ENCODE measurements around the gene PTRHD1. TPM values are rescaled to one million over a fixed set of nuclear protein-coding genes. Genes with fewer than 3 reads are reported as not detected.
"Not testable (repeated sequence)": the region's sequence is repeated elsewhere in the genome, so short reads cannot be mapped to it uniquely, and the experiment has no call there.

PTRHD1 gene
- total RNA-seq, 4 donors from 2014 or later = 30.6 to 50.9 (median 40.5) TPM

- H3K27me3 ChIP-seq = no peaks in the 10 kb centered on the region
- in situ Hi-C loops (cut with MboI; ENCODE audit: low pct_ligation_motif_present in 1 of 4, low pct_unique_long_range_greater_than_20kb in 1 of 4, low sequenced_read_pairs in 3 of 4) = no loop called here
- 92% methylated on average over 8 of the region's 9 CpGs; no CpG with 5 or more reads in 1 of the 2 donors for WGBS, 2 donors (ENCODE audit: low coverage in 1 of 2)
- TF ChIP-seq CTCF (IDR thresholded peaks at IDR 0.05) = no peak
- TF ChIP-seq EP300 (IDR thresholded peaks at IDR 0.05; ENCODE audit: low read depth) = no peak
- no peak for TF ChIP-seq POLR2AphosphoS5 (IDR thresholded peaks at IDR 0.05)
- TF ChIP-seq POLR2A (IDR thresholded peaks at IDR 0.05) = no peak
- H3K4me3 ChIP-seq = no peak overlapping the region
- DNase-seq = no peak
- H3K36me3 ChIP-seq = no peaks in the 10 kb centered on the region
- no peak overlapping the region for H3K27ac ChIP-seq
- H3K9me3 ChIP-seq = no peaks in the 10 kb centered on the region
- intact Hi-C loops (cut with DNase I; ENCODE audit: low total_unique reads) = no loop called here
- H3K4me1 ChIP-seq = no peaks in the 10 kb centered on the region
These were observed 43.5 kb upstream of the PTRHD1 start for GRCh38 chr2:24836706-24837105.

- Histone ChIP-seq H3K4me3 (no peak overlapping the region), H3K4me1 (no peaks in the 10 kb centered on the region), H3K9me3 (no peaks in the 10 kb centered on the region), H3K27me3 (no peaks in the 10 kb centered on the region), H3K36me3 (no peaks in the 10 kb centered on the region), H3K27ac (no peak overlapping the region)
- in situ Hi-C loops (cut with MboI; ENCODE audit: low pct_ligation_motif_present in 1 of 4, low pct_unique_long_range_greater_than_20kb in 1 of 4, low sequenced_read_pairs in 3 of 4) (no loop called here), intact Hi-C loops (cut with DNase I; ENCODE audit: low total_unique reads) (no loop called here)
- DNase-seq = no peak
- WGBS, 2 donors (ENCODE audit: low coverage in 1 of 2) = 98 to 100% methylated on average over 1 to 8 of the region's 8 CpGs
- TF ChIP-seq CTCF (IDR thresholded peaks at IDR 0.05) = no peak
- no peak for TF ChIP-seq EP300 (IDR thresholded peaks at IDR 0.05; ENCODE audit: low read depth)
- TF ChIP-seq POLR2AphosphoS5 (IDR thresholded peaks at IDR 0.05) = no peak
- no peak for TF ChIP-seq POLR2A (IDR thresholded peaks at IDR 0.05)
These were observed 43.0 kb upstream of the PTRHD1 start for GRCh38 chr2:24836206-24836605.

GRCh38 chr2:24835411-24835810, 42.2 kb upstream of the PTRHD1 start:
- H3K27me3 ChIP-seq; DNase-seq; H3K27ac ChIP-seq; H3K4me3 ChIP-seq; H3K36me3 ChIP-seq; intact Hi-C loops (cut with DNase I; ENCODE audit: low total_unique reads); in situ Hi-C loops (cut with MboI; ENCODE audit: low pct_ligation_motif_present in 1 of 4, low pct_unique_long_range_greater_than_20kb in 1 of 4, low sequenced_read_pairs in 3 of 4); H3K4me1 ChIP-seq; H3K9me3 ChIP-seq: not testable (repeated sequence)
- 92% methylated on average over 8 of the region's 8 CpGs; no CpG with 5 or more reads in 1 of the 2 donors for WGBS, 2 donors (ENCODE audit: low coverage in 1 of 2)

- intact Hi-C loops (cut with DNase I; ENCODE audit: low total_unique reads) = no loop called here
- no peaks in the 10 kb centered on the region for H3K9me3 ChIP-seq
- H3K4me3 ChIP-seq = no peak overlapping the region
- H3K4me1 ChIP-seq = no peaks in the 10 kb centered on the region
- in situ Hi-C loops (cut with MboI; ENCODE audit: low pct_ligation_motif_present in 1 of 4, low pct_unique_long_range_greater_than_20kb in 1 of 4, low sequenced_read_pairs in 3 of 4) = no loop called here
- H3K36me3 ChIP-seq = no peaks in the 10 kb centered on the region
- WGBS, 2 donors (ENCODE audit: low coverage in 1 of 2) = 94% methylated on average over 20 of the region's 20 CpGs; no CpG with 5 or more reads in 1 of the 2 donors
- no peak for TF ChIP-seq EP300 (IDR thresholded peaks at IDR 0.05; ENCODE audit: low read depth)
- TF ChIP-seq POLR2A (IDR thresholded peaks at IDR 0.05) = no peak
- TF ChIP-seq CTCF (IDR thresholded peaks at IDR 0.05) = no peak
- no peak for TF ChIP-seq POLR2AphosphoS5 (IDR thresholded peaks at IDR 0.05)
- H3K27ac ChIP-seq = no peak overlapping the region
- DNase-seq = no peak
- H3K27me3 ChIP-seq = no peaks in the 10 kb centered on the region
These were observed 41.7 kb upstream of the PTRHD1 start for GRCh38 chr2:24834733-24835395.
